Astrocyte (in vitro differentiated cells and primary cell): ENCODE measurements around the gene ZNF549. TPM values are rescaled to one million over a fixed set of nuclear protein-coding genes. Genes with fewer than 3 reads are reported as not detected.

Source experiments
- DNase-seq: peaks from one replicate; pipeline ENCODE4 v3.0.0-alpha.2; 2010; ENCODE audit warnings: low read depth
- FAIRE-seq: peaks from 2 replicates; lab custom pipeline; 2011; peaks lifted over from hg19 to GRCh38; lab: Jason Lieb, UNC
- H2AFZ ChIP-seq: 2 replicates; pipeline ENCODE4 v1.6.0; 2012; ENCODE audit warnings: low read depth, low read length, inconsistent platforms
- H3K27ac ChIP-seq: 2 replicates; pipeline ENCODE4 v1.5.1; 2011; ENCODE audit warnings: low read depth, low read length, inconsistent platforms
- H3K27me3 ChIP-seq: 2 replicates; pipeline ENCODE4 v1.6.0; 2011; ENCODE audit warnings: low read length, inconsistent platforms; ENCODE audit not compliant: insufficient read depth
- H3K36me3 ChIP-seq: 2 replicates; pipeline ENCODE4 v1.5.1; 2011; ENCODE audit warnings: low read length, inconsistent platforms; ENCODE audit not compliant: insufficient read depth
- H3K4me1 ChIP-seq: 2 replicates; pipeline ENCODE4 v1.5.1; 2011; ENCODE audit warnings: low read length, inconsistent platforms; ENCODE audit not compliant: insufficient read depth
- H3K4me2 ChIP-seq: 2 replicates; pipeline ENCODE4 v1.6.0; 2012; ENCODE audit warnings: low read length, inconsistent platforms
- H3K4me3 ChIP-seq: 2 replicates; pipeline ENCODE4 v1.5.1; 2011; ENCODE audit warnings: low read depth, mild to moderate bottlenecking, low read length, inconsistent platforms; ENCODE audit not compliant: insufficient read depth
- H3K79me2 ChIP-seq: 2 replicates; pipeline ENCODE4 v1.6.0; 2012; ENCODE audit warnings: mild to moderate bottlenecking, low read length, inconsistent platforms; ENCODE audit not compliant: insufficient read depth
- H3K9ac ChIP-seq: 2 replicates; pipeline ENCODE4 v1.6.0; 2012; ENCODE audit warnings: mild to moderate bottlenecking, low read length, inconsistent platforms
- H3K9me3 ChIP-seq: 2 replicates; pipeline ENCODE4 v1.5.1; 2012; ENCODE audit warnings: low read depth, mild to moderate bottlenecking, low read length, inconsistent platforms; ENCODE audit not compliant: insufficient read depth
- H4K20me1 ChIP-seq: 2 replicates; pipeline ENCODE4 v1.6.0; 2012; ENCODE audit warnings: low read length, inconsistent platforms; ENCODE audit not compliant: insufficient read depth
- H3K27ac Mint-ChIP-seq: one replicate; pipeline ENCODE4 v1.8.0; 2021; ENCODE audit warnings: mild to moderate bottlenecking, mixed read lengths; ENCODE audit not compliant: unreplicated experiment
- H3K27me3 Mint-ChIP-seq: one replicate; pipeline ENCODE4 v1.8.0; 2021; ENCODE audit warnings: low read depth, mixed read lengths; ENCODE audit not compliant: unreplicated experiment
- H3K36me3 Mint-ChIP-seq: one replicate; pipeline ENCODE4 v1.8.0; 2021; ENCODE audit warnings: low read depth, mixed read lengths; ENCODE audit not compliant: unreplicated experiment
- H3K4me1 Mint-ChIP-seq: one replicate; pipeline ENCODE4 v1.8.0; 2021; ENCODE audit warnings: low read depth, mixed read lengths; ENCODE audit not compliant: unreplicated experiment
- H3K4me3 Mint-ChIP-seq: one replicate; pipeline ENCODE4 v1.8.0; 2021; ENCODE audit warnings: mild to moderate bottlenecking, moderate library complexity, mixed read lengths; ENCODE audit not compliant: unreplicated experiment
- H3K9me3 Mint-ChIP-seq: one replicate; pipeline ENCODE4 v1.8.0; 2021; ENCODE audit warnings: mild to moderate bottlenecking, mixed read lengths; ENCODE audit not compliant: unreplicated experiment
- CTCF ChIP-seq: IDR thresholded peaks from 2 replicates; pipeline ENCODE4 v1.5.1; 2011; ENCODE audit warnings: low read depth, mild to moderate bottlenecking, inconsistent platforms, low read length, moderate library complexity; ENCODE audit not compliant: insufficient read depth
- EZH2 ChIP-seq: IDR thresholded peaks from 2 replicates; pipeline ENCODE4 v1.6.1; 2012; ENCODE audit warnings: mild to moderate bottlenecking, low read length, inconsistent platforms; ENCODE audit not compliant: insufficient read depth
- total RNA-seq: library from RNA; stranded (reverse); gene quantifications from 2 replicates; pipeline ENCODE4 v1.2.1, GENCODE V29; 2021

Gene ZNF549
- total RNA-seq, 1 donor from 2014 or later: 7.3 TPM

DNA sequence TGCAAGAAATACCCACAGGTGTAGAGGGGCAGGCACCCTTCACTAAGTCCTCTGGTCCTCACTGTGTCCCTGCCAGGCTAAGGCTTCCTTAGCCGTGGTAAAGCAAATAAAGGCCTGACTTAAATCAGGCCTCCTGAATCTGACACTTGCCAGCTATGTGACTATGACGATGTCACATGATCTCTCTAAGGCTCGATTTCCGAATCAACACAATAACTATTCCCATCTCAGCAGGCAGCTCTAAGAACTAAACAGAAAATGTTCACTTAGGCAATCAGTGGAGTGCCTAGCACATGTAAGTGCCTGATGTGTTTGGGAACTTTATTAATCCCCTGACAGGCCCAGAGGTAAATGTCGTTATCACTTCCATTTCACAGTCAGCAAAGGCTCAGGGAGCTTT, 30.5 kb downstream of the ZNF549 start:
- TF ChIP-seq EZH2 (no peak), CTCF (no peak)
- peaks cover 49% of the 10 kb centered on the region for H3K36me3 Mint-ChIP-seq
- H3K4me1 ChIP-seq: peaks cover 7% of the 10 kb centered on the region
- peaks cover 22% of the 10 kb centered on the region for H3K36me3 ChIP-seq
- DNase-seq: no peak
- H3K27ac ChIP-seq: no peak overlapping the region
- no peak overlapping the region for H3K27ac Mint-ChIP-seq
- peaks cover 9% of the 10 kb centered on the region for H4K20me1 ChIP-seq
- H3K4me3 ChIP-seq: no peak overlapping the region
- no peaks in the 10 kb centered on the region for H3K27me3 Mint-ChIP-seq
- peaks cover 35% of the 10 kb centered on the region for H3K9me3 ChIP-seq
- H3K27me3 ChIP-seq: no peaks in the 10 kb centered on the region
- H2AFZ ChIP-seq: no peak overlapping the region
- H3K4me3 Mint-ChIP-seq: peak overlapping the region; percentile 99
- peaks cover 9% of the 10 kb centered on the region for H3K4me1 Mint-ChIP-seq
- H3K79me2 ChIP-seq: peaks cover 22% of the 10 kb centered on the region
- no peak overlapping the region for H3K9ac ChIP-seq
- peak overlapping the region; percentile 89 for H3K4me2 ChIP-seq
- H3K9me3 Mint-ChIP-seq: peaks cover 33% of the 10 kb centered on the region
- no peak for FAIRE-seq

DNA sequence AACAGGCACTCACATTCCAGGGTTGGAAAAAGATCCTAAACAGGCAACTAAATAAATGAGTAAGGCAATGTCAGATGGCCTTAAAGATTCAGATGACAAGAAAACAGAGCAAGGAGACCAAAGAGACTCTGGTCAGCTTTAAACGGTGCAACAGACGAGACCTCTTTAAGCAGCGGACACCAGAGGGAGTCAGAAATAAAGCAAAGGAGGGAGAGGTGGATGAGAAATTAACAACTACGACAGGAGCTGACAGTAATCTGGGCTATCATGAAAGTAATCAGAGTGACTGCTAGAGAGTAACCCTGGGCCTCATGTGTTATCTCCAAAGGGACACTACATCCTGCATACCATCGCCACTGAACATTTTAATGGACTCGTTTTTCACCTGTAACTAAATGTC, 31.4 kb downstream of the ZNF549 start:
- H3K27me3 ChIP-seq: no peaks in the 10 kb centered on the region
- H3K4me1 Mint-ChIP-seq: peaks cover 9% of the 10 kb centered on the region

More for the DNA sequence above, 31.4 kb downstream of the ZNF549 start:
- no peak for TF ChIP-seq CTCF
- TF ChIP-seq EZH2: no peak
- H3K36me3 Mint-ChIP-seq: peaks cover 41% of the 10 kb centered on the region
- peak overlapping the region; percentile 99 for H3K4me3 Mint-ChIP-seq
- H3K27ac Mint-ChIP-seq: peak overlapping the region; percentile 75
- no peaks in the 10 kb centered on the region for H3K27me3 Mint-ChIP-seq
- DNase-seq (no peak), FAIRE-seq (no peak)
- Histone ChIP-seq H3K9me3 (peaks cover 30% of the 10 kb centered on the region), H3K4me2 (peak overlapping the region; percentile 89), H2AFZ (peak overlapping the region; percentile 79), H3K4me1 (peaks cover 7% of the 10 kb centered on the region), H4K20me1 (peaks cover 9% of the 10 kb centered on the region), H3K79me2 (peaks cover 22% of the 10 kb centered on the region), H3K4me3 (peak overlapping the region; percentile 80), H3K36me3 (peaks cover 16% of the 10 kb centered on the region), H3K9ac (peak overlapping the region; percentile 82), H3K27ac (no peak overlapping the region)
- peaks cover 34% of the 10 kb centered on the region for H3K9me3 Mint-ChIP-seq
